ENCODE data around the gene PRX.
"Not testable (repeated sequence)": the region's sequence is repeated elsewhere in the genome, so short reads cannot be mapped to it uniquely, and the experiment has no call there.

Gene PRX

GRCh38 chr19:40413291-40413845, at the start of gene PRX:
PRX (minus strand) TSS chr19:40413378; CDS start chr19:40407932, 5,446 bp downstream.
- no peak for DNase-seq (ENCODE audit: low read depth in 2 of 2)

- DNase-seq (ENCODE audit: low read depth in 2 of 2) = no peak
Measured at GRCh38 chr19:40461669-40462221, 48.6 kb upstream of the PRX start.

- DNase-seq (ENCODE audit: low read depth in 2 of 2) = no peak
Measured at GRCh38 chr19:40460185-40460584, 47.0 kb upstream of the PRX start.

- DNase-seq (ENCODE audit: low read depth in 2 of 2) = no peak
Measured at GRCh38 chr19:40458597-40458974, 45.4 kb upstream of the PRX start.

- DNase-seq (ENCODE audit: low read depth in 2 of 2) = no peak
Measured at GRCh38 chr19:40457953-40458596, 44.9 kb upstream of the PRX start.

GRCh38 chr19:40457048-40457447, 43.9 kb upstream of the PRX start:
- no peak for DNase-seq (ENCODE audit: low read depth in 2 of 2)

GRCh38 chr19:40453943-40454342, 40.8 kb upstream of the PRX start:
- DNase-seq (ENCODE audit: low read depth in 2 of 2) = not testable (repeated sequence)

- DNase-seq (ENCODE audit: low read depth in 2 of 2) = no peak
Measured at GRCh38 chr19:40453151-40453735, 40.1 kb upstream of the PRX start.

- no peak for DNase-seq (ENCODE audit: low read depth in 2 of 2)
Measured at GRCh38 chr19:40452016-40452415, 38.8 kb upstream of the PRX start.

GRCh38 chr19:40450664-40451063, 37.5 kb upstream of the PRX start:
- DNase-seq (ENCODE audit: low read depth in 2 of 2) = no peak

- no peak for DNase-seq (ENCODE audit: low read depth in 2 of 2)
Measured at GRCh38 chr19:40449506-40449905, 36.3 kb upstream of the PRX start.

GRCh38 chr19:40446263-40446784, 33.1 kb upstream of the PRX start:
- DNase-seq (ENCODE audit: low read depth in 2 of 2) = no peak

GRCh38 chr19:40445780-40446262, 32.6 kb upstream of the PRX start:
- DNase-seq (ENCODE audit: low read depth in 2 of 2) = no peak

- no peak for DNase-seq (ENCODE audit: low read depth in 2 of 2)
Measured at GRCh38 chr19:40444825-40445312, 31.7 kb upstream of the PRX start.

- peak; percentile 83 to 89 for DNase-seq (ENCODE audit: low read depth in 2 of 2)
Measured at GRCh38 chr19:40444000-40444824, 31.0 kb upstream of the PRX start, which contains the start of gene SERTAD3. SERTAD3 (minus strand) TSS chr19:40444335; CDS start chr19:40442080, 2,255 bp downstream.

GRCh38 chr19:40443131-40443999, 30.2 kb upstream of the PRX start:
- peak; percentile 100 for DNase-seq (ENCODE audit: low read depth in 2 of 2)

- DNase-seq (ENCODE audit: low read depth in 2 of 2) = no peak
Measured at GRCh38 chr19:40442328-40443130, 29.4 kb upstream of the PRX start.

- DNase-seq (ENCODE audit: low read depth in 2 of 2) = no peak
Measured at GRCh38 chr19:40441719-40442253, 28.6 kb upstream of the PRX start.

- no peak for DNase-seq (ENCODE audit: low read depth in 2 of 2)
Measured at GRCh38 chr19:40438284-40438683, 25.1 kb upstream of the PRX start.
